GM18520 (cell line): ENCODE measurements around the gene ZNF222.

Experiments used
- ATAC-seq: cut with Tn5 transposase; IDR thresholded peaks from one replicate; pipeline ENCODE4 v1.9.1; 2021; ENCODE audit not compliant: unreplicated experiment

ZNF222 gene

DNA sequence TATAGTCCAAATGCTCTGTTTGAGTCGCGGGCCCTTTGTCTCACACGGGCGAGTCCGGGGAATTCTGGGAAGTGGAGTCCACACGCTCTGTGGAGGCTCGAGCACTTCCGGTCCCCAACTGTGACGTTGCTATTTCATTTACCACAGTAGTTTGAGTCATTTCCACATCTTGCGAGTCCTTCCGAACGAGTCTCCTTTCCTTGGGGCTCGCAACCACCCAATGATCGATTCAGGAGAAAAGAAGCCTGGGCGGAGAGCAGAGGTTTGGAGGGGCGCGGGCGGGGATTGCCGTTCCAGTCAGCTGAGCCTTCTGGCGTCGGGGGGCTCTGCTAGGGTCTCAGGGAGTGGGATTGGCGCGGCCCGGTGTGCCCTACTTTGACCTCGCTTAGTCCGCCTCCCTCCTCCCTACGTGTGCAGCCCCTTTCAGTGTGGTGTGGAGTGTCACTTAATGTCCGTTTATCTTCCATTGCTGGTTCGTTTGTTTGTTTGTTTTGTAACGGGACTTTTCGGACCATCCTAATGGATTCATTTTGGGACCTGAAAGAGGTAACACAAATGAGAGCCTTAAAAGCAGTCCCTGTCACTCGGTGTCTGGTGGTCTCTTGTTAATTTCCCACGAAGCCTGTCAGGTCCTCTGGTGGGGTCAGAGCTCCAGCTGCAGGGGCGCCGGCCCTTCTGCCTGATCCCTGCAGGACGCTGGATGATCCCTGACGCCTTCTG is at the start of gene ZNF222:
Gene ZNF222 (plus strand): TSS at position 163 of the 720 bp plus-strand sequence. CDS start 58 bp downstream, at position 221.
- peak; percentile 78 for ATAC-seq

DNA sequence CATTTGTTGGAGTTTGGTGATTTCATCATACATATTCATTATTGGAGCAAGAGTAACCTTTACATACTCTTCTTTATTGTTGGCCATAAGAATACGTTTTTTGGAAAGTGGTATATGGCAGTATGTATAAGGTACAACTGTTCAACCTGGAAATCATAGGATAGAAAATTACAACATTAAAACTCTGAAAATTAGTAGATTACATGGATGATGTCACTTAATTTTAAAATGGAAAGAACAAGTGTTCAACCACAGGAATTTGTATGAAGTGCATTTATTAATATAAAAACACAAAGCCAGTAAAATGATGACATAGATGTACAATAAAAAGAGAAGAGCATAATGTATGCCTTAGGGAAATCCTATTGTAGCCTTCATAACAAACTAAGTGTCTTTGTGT is 48.4 kb upstream of the ZNF222 start:
- no peak for ATAC-seq

DNA sequence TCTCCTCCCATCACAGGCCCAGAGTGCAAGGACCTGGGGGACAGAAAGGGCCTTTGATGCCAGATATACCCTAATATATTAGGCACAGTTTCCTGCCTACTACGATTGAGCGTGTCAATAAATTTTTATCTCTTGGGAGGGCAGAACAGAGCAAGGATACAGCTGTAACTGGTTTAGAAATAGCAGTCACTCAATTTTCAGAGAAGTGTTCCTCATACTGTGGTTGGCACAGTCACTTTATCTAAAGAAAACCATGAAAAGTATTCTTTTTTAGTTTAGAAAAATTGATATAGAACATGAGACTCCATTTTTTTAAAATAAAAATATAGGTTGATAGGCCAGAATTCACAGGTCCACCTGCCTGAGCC is 41.7 kb upstream of the ZNF222 start:
- no peak for ATAC-seq

DNA sequence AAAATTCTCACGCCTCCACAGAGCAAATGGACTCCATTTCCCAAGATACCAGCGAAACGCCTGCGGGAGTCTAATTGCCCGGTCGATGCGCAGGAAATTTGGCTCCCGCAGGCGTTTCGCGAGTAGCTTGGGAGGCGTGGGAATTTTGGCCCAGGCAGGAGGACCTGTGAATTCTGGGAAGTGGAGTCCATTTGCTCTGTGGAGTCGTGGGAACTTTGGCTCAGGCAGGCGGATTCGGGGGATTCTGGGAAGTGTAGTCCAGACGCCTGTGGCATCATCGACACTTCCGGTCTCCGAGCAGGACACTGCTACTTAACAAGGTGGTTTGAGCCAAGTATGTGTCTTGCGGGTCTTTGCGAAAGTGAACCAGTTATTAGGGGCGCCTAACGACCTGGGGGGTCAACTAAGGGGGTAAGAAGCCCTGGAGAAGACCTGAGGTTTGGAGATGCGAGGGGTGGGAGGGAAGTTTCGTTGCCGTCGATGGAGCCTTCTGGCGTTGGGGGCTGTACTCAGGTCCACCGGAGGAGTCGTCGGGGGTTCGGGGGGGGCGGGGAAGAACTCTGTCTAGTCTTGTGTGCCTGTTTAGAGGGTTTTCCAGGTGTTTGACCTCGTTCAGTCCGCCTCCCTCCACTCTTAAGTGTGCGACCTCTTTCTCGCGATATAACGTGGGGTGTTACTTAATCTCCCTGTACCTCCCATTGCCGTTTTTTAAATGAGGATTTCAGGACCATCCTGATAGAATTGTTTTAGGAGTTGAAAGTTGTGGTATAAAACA is 41.1 kb upstream of the ZNF222 start, which contains the start of gene ZNF155:
Gene ZNF155 (plus strand): TSS at position 277 of the 775 bp plus-strand sequence. CDS start 4,356 bp downstream, outside the sequence.
- ATAC-seq = peak; percentile 78

DNA sequence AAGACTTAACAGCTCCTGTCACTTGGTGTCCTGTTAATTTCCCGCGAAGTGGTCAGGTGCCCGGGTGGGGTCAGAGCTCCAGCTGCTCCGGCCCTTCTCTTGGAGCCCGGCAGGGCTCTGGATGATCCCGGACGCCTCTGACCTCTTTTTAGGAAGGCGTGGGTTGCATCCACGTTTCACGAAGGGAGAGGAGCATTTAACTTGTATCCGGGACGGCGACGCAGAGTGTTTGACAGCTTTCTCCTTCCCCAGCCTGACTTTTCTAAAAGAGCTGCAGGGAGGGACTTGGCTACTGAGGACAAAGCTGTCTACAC is 40.5 kb upstream of the ZNF222 start:
- ATAC-seq = no peak

DNA sequence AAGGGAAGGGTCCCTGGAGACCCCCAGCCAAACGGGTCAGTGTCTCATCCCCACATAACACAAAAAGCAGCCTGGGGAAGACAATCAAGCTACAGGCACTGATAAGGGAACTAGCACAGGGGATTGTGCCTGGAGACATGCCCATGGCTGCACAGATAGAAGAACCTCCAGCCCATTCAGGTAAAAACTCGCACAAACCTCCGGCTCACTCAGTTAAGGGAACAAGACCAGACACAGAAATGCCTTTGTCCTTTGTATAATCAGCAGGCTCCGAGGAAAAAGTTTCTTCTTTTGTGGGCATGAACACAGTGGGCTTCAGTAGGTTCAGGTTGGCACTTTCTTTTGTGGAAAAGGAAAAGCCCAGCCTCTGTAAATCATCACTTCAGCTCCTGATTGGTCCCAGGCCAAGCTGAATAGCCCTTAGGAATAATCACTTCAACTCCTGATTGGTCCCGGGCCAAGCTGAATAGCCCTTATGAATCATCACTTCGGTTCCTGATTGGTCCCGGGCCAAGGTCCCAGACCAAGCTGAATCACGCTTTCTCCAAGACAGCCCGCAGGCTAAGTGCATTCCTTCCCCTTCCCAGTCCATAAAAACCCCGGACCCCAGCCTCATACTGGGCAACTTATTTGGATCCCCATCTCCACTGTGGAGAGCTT is 27.4 kb upstream of the ZNF222 start:
- ATAC-seq = no peak

DNA sequence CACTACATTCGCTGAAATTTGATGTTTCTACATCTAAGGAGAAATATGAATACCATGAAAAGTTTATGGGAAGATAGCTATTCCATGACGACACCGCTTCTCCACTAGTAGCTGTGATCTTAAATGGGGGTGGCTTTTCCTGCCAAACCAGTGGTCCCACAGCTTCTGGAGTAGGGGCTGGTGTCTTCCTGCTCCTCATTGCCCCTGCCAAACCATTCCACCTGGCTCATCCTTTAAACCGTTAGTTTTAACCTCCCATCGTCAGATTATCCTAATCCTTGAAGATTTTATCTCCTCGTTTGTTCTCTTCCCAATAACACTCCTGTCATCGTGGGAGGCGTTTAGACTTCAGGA is 23.0 kb upstream of the ZNF222 start:
- ATAC-seq = no peak

DNA sequence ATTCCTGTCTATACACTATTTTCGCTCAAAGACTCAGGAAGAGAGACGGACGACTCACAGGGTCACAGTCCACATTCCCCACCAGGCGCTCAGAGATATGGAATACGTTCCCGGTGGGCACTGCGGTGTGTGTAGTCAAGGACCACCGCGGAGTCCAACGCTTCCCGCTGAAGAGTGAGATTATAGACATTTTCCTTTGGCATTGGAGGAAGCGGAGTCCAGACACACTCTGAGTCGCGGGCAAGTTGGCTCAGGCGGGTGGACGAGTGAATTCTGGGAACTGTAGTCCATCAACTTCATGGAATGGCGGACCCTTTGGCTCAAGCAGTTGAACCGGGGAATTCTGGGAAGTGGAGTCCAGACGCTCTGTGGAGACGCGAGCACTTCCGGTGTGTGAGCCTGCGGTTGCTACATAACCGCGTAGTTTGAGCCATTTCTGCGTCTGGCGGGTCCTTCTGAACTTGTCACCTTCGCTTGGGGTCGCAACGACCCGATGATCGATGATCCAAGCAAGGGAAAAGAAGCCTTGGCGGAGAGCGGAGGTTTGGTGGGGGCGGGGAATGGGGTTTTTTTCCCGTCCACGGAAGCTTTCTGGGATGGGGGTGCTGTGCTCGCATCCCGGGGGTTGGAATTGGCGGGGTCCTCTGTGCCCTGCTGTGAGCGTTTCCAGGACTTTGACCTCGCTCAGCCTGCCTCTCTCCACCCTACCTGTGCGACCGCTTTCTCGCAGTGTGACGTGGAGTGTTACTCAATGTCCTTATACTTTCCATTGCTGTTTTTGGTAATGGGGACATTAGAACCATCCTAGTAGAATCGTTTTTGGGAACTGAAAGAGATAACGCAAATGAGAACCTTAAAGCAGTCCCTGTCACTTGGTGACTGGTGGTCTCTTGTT is 22.4 kb upstream of the ZNF222 start, which contains the start of gene ZNF230:
Gene ZNF230 (plus strand): TSS at position 392 of the 895 bp plus-strand sequence. CDS start 4,122 bp downstream, outside the sequence.
- ATAC-seq = peak; percentile 75

DNA sequence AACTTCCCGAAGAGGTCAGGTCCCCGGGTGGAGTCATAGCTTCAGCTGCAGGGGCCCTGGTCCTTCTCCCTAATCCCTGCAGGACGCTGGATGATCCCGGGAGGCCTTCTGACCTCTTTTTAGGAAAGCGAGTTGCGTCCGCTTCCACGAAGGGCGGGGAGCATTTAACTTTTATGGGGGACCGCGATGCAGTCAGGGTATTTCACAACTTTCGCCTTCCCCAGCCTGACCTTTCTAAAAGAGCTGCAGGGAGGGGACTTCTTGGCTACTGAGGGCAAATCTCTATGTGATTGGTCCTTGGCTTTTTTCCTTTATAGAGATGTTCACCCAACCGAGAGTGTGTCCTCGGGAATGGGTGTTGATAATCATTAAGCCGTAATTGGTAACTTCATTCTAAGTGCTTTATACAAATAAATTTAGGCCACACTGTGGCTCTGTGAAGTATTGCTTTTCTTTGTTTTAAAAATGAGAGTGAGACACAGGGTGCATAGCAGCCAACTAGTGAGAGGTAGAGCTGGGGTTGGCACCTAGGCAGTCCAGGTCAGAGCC is 21.6 kb upstream of the ZNF222 start:
- peak; percentile 5 for ATAC-seq

DNA sequence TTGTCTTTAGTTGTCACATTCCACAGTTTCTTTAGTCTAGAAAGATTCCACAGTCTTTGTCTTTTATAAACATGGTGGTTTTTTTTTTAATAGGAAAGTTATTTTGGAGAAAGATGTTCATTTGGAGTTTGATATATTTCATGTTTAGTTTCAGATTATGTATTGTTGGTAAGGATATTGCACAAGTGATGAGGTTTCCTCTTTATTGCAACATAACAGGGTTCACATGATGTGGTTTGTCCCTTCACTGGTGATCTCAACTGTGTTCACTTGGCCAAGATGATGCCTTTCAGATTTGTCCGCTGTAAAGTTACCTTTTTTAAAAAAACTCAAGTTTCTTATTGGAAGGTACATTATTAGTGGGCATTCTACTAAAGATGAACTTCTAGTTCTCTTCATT is 19.2 kb upstream of the ZNF222 start:
- no peak for ATAC-seq

DNA sequence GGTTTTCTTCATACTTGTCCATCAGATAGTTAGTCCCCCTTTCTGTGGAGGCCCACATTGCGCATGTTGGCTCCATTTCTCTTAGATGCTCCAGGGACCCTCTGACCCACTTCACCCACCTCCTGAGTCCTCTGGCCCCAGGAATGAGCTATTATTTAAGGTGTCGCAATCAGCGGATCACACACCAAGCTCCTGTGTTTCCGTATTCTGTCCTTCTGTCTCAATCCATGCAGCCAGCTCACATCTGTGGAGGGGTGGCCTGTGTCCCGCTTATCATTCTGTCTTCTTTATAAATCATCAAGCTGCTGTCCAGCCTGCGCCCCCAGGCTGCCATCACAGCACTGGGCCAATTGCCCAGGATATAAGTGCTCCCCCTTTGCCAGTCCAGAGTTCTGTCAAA is 17.7 kb upstream of the ZNF222 start:
- no peak for ATAC-seq

DNA sequence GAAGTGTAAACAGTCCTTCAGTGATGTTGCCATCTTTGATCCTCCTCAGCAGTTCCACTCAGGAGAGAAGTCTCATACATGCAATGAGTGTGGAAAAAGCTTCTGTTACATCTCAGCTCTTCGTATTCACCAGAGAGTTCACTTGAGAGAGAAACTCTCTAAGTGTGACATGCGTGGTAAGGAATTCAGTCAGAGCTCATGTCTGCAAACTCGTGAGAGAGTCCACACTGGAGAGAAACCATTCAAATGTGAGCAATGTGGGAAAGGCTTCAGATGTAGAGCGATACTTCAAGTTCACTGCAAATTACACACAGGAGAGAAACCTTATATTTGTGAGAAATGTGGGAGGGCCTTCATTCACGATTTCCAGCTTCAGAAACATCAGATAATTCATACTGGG is 14.7 kb upstream of the ZNF222 start:
- ATAC-seq = no peak

DNA sequence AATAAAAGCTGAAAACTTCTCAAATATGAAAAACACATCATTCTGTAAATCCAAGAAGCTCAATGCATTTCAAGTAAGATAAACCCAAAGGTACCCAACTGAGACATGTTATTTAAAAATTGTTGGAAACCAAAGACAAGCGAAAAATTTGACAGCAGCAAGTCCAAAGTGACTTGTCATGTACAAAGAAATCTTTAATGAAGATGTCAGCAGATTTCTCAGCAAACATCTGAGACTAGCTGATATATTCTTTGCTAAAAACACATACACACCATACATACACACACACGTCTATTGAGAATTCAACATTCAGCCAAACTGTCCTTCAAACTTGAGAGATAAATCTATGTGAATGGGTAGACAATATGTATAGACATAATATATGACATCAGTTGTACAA is 5.7 kb upstream of the ZNF222 start:
- no peak for ATAC-seq

DNA sequence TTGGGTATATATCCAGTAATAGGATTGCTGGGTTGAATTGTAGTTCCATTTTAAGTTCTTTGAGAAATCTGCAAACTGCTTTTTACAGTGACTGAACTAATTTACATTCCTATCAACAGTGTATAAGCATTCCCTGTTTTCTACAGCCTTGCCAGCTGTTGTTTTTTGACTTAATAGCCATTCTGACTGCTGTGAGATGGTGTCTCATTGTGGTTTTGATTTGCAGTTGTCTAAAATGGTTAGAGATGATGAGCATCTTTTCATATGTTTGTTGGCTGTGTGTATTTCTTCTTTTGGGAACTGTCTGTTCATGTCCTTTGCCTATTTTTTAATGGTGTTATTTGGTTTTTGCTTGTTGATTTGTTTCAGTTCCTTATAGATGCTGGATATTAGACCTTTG is 4.0 kb upstream of the ZNF222 start:
- no peak for ATAC-seq

DNA sequence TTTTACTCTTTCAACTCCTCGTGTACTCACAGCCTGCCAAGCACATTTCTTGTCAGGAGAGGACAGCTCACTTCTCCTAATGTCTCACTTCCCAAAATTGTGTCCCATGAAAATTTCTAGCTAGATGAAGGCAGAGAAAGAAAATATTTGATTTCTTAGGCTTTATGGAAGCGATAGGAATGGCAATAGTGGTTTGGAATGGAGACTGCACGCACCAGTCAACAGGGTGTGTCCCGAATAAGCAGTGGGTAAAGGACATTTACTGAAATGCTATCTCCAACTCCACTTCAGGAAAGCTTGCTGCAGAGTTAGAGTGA is 321 bp upstream of the ZNF222 start:
- no peak for ATAC-seq

DNA sequence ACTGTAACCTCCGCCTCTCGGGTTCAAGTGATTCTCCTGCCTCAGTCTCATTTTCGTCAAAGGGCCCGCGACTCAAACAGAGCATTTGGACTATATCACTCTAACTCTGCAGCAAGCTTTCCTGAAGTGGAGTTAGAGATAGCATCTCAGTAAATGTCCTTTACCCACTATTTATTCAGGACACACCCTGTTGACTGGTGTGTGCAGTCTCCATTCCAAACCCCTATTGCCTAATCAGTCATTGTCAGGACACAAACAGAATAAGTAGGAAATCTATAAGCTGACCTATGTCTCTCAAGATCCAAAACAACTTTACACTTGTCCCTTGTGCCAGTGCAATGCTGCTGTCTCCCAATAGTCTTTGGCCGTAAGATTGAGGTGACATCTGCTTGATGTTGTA is 1.4 kb downstream of the ZNF222 start:
- no peak for ATAC-seq

DNA sequence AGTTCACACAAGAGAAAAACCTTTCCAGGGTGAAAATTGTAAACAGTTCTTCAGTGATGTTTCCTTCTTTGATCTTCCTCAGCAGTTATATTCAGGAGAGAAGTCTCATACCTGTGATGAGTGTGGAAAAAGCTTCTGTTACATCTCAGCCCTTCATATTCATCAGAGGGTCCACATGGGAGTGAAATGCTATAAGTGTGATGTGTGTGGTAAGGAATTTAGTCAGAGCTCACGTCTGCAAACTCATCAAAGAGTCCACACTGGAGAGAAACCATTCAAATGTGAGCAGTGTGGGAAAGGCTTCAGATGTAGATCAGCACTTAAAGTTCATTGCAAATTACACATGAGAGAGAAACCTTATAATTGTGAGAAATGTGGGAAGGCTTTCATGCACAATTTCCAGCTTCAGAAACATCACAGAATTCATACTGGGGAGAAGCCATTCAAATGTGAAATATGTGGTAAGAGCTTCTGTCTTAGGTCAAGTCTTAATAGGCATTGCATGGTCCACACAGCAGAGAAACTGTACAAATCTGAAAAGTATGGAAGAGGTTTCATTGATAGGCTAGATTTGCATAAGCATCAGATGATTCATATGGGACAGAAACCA is 6.9 kb downstream of the ZNF222 start:
- ATAC-seq = no peak

DNA sequence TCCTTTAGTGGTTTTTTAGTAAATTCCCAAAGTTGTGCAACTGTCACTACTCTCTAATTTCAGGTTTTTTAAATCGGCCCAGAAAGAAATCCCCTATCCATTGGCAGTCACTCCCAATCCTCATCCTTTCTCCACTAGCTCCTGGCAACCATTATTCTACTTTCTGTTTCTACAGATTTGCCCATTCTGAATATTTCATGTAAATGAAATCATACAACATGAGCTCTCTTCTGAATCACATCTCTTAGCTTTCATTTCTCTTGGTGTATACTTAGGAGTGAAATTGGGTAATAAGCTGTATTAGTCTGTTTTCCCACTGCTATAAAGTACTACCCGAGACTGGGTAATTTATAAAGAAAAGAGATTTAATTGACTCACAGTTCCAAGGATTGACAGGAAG is 17.0 kb downstream of the ZNF222 start:
- no peak for ATAC-seq

DNA sequence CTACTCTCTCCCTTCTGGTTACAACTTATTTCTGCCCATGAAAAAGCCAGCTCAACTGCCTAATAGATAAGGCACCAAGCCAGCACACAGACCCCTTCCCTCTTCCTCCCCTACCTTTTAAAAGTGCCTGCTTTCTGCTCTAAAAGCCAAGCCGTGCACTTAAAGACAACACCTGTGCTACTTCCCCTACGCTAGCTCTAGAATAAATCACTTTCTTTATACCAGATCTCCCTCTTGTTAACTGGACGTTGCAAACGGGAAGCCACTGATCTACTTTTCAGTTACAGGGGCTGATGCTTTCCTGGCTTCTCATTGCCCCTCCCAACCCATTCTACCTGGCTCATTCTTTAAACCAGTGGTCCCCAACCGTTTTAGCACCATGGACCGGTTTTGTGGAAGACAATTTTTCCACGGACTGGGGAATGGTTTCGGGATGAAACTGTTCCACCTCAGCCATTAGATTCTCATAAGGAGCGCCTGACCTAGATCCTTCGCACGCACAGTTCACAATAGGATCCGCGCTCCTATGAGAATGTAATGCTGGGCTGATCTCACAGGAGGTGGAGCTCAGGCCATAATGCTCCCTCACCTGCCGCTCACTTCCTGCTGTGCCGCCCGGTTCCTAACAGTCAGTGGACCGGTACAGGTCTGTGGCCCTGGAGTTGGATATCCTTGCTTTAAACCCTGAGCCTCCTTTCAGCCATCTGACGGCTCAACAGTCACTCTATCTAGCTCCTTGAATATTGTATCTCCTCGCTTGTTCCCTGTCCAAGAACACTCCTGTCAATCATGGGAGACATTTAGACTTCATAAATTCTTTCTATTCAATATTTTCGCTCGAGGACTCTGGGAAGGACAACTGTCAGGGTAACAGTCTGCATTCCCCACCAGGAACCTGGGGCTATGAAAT is 25.8 kb downstream of the ZNF222 start:
- ATAC-seq = no peak
